ENCODE data around the gene SCUBE1. TPM values are rescaled to one million over a fixed set of nuclear protein-coding genes. Genes with fewer than 3 reads are reported as not detected.

Gene SCUBE1
- total RNA-seq, 4 donors from 2014 or later: 0.78 to 3.5 (median 0.95) TPM

GRCh38 chr22:43233529-43233928, 109.6 kb downstream of the SCUBE1 start:
- no peak for TF ChIP-seq POLR2A (IDR thresholded peaks at IDR 0.05)
- Histone ChIP-seq H3K4me3 (replicated peaks in 1 of 3) (no peak overlapping the region), H3K27ac (no peak overlapping the region), H3K9me3 (no peaks in the 10 kb centered on the region), H3K27me3 (no peaks in the 10 kb centered on the region), H3K4me1 (peaks cover 27 to 33% of the 10 kb centered on the region in 2 donors), H3K36me3 (no peaks in the 10 kb centered on the region)
- intact Hi-C loops (cut with DNase I): loop anchor here (5.0 kb wide), 1 partner anchor 114 kb away; no protein-coding TSS in a partner anchor
- no peak for DNase-seq
- WGBS, 2 donors: 76 to 84% methylated on average over 6 of the region's 6 CpGs

GRCh38 chr22:43232445-43232844, 110.7 kb downstream of the SCUBE1 start:
- H3K27me3 ChIP-seq: no peaks in the 10 kb centered on the region
- no peaks in the 10 kb centered on the region for H3K9me3 ChIP-seq
- TF ChIP-seq POLR2A (IDR thresholded peaks at IDR 0.05): no peak
- no peak for TF ChIP-seq CTCF (IDR thresholded peaks at IDR 0.05)
- WGBS, 2 donors: 61 to 76% methylated on average over 8 of the region's 8 CpGs
- no peaks in the 10 kb centered on the region for H3K36me3 ChIP-seq
- H3K27ac ChIP-seq: no peak overlapping the region
- intact Hi-C loops (cut with DNase I): loop anchor here (5.0 kb wide), 1 partner anchor 115 kb away; no protein-coding TSS in a partner anchor
- no peak for DNase-seq
- no peak overlapping the region for H3K4me3 ChIP-seq (replicated peaks in 1 of 3)
- H3K4me1 ChIP-seq: peaks cover 22 to 23% of the 10 kb centered on the region in 2 donors

GRCh38 chr22:43231724-43232034, 111.5 kb downstream of the SCUBE1 start:
- WGBS, 2 donors: 67% methylated on average over 14 of the region's 15 CpGs; no CpG with 5 or more reads in 1 of the 2 donors
- H3K9me3 ChIP-seq: no peaks in the 10 kb centered on the region
- no peak overlapping the region for H3K4me3 ChIP-seq (replicated peaks in 1 of 3)
- no peaks in the 10 kb centered on the region for H3K36me3 ChIP-seq
- peaks cover 15% of the 10 kb centered on the region in 2 donors for H3K4me1 ChIP-seq
- TF ChIP-seq POLR2A (IDR thresholded peaks at IDR 0.05): no peak
- H3K27ac ChIP-seq: no peak overlapping the region
- intact Hi-C loops (cut with DNase I): loop anchor here (5.0 kb wide), 1 partner anchor 116 kb away; no protein-coding TSS in a partner anchor
- no peaks in the 10 kb centered on the region for H3K27me3 ChIP-seq
- DNase-seq: no peak

GRCh38 chr22:43230971-43231723, 112.0 kb downstream of the SCUBE1 start:
- H3K4me3 ChIP-seq (replicated peaks in 1 of 3): no peak overlapping the region

GRCh38 chr22:43230571-43230970, 112.6 kb downstream of the SCUBE1 start:
- Histone ChIP-seq H3K4me3 (replicated peaks in 1 of 3) (no peak overlapping the region), H3K36me3 (no peaks in the 10 kb centered on the region), H3K27me3 (no peaks in the 10 kb centered on the region), H3K27ac (no peak overlapping the region), H3K4me1 (peaks cover 5 to 6% of the 10 kb centered on the region in 2 donors), H3K9me3 (no peaks in the 10 kb centered on the region)
- no peak for DNase-seq
- intact Hi-C loops (cut with DNase I): loop anchor here (5.0 kb wide), 1 partner anchor 117 kb away; no protein-coding TSS in a partner anchor
- TF ChIP-seq POLR2A (IDR thresholded peaks at IDR 0.05) (no peak), CTCF (IDR thresholded peaks at IDR 0.05) (no peak)
- 74 to 88% methylated on average over 9 of the region's 9 CpGs for WGBS, 2 donors

More at GRCh38 chr22:43230971-43231723, 112.0 kb downstream of the SCUBE1 start:
- intact Hi-C loops (cut with DNase I): loop anchor here (5.0 kb wide), 1 partner anchor 116 kb away; no protein-coding TSS in a partner anchor
- TF ChIP-seq CTCF (IDR thresholded peaks at IDR 0.05): peak; percentile 75 to 95 (median 82)
- TF ChIP-seq POLR2A (IDR thresholded peaks at IDR 0.05): no peak
- H3K36me3 ChIP-seq: no peaks in the 10 kb centered on the region
- no peaks in the 10 kb centered on the region for H3K9me3 ChIP-seq
- H3K27me3 ChIP-seq: no peaks in the 10 kb centered on the region
- no peak overlapping the region for H3K27ac ChIP-seq
- H3K4me1 ChIP-seq: peaks cover 9 to 10% of the 10 kb centered on the region in 2 donors
- DNase-seq: peak; percentile 56 to 65
- 10 to 22% methylated on average over 16 to 19 of the region's 23 CpGs for WGBS, 2 donors

GRCh38 chr22:43228863-43229262, 114.3 kb downstream of the SCUBE1 start:
- Histone ChIP-seq H3K9me3 (no peaks in the 10 kb centered on the region), H3K4me1 (peaks cover 5 to 6% of the 10 kb centered on the region in 2 donors), H3K36me3 (no peaks in the 10 kb centered on the region), H3K27me3 (no peaks in the 10 kb centered on the region), H3K4me3 (replicated peaks in 1 of 3) (no peak overlapping the region), H3K27ac (no peak overlapping the region)
- intact Hi-C loops (cut with DNase I): no loop called here
- WGBS, 2 donors: 91 to 95% methylated on average over 15 to 19 of the region's 19 CpGs
- DNase-seq: no peak
- TF ChIP-seq POLR2A (IDR thresholded peaks at IDR 0.05) (no peak), CTCF (IDR thresholded peaks at IDR 0.05) (no peak)

All from thyroid gland (tissue), 4 donors.